ENCODE data around the gene CCDC134. TPM values are rescaled to one million over a fixed set of nuclear protein-coding genes. Genes with fewer than 3 reads are reported as not detected.

Gene CCDC134
- total and polyA plus RNA-seq, 2 of the 8 experiments (the other 6 are each of a cell fraction or from before 2014, with no cell fraction given): 7.7 to 20.0 TPM

DNA sequence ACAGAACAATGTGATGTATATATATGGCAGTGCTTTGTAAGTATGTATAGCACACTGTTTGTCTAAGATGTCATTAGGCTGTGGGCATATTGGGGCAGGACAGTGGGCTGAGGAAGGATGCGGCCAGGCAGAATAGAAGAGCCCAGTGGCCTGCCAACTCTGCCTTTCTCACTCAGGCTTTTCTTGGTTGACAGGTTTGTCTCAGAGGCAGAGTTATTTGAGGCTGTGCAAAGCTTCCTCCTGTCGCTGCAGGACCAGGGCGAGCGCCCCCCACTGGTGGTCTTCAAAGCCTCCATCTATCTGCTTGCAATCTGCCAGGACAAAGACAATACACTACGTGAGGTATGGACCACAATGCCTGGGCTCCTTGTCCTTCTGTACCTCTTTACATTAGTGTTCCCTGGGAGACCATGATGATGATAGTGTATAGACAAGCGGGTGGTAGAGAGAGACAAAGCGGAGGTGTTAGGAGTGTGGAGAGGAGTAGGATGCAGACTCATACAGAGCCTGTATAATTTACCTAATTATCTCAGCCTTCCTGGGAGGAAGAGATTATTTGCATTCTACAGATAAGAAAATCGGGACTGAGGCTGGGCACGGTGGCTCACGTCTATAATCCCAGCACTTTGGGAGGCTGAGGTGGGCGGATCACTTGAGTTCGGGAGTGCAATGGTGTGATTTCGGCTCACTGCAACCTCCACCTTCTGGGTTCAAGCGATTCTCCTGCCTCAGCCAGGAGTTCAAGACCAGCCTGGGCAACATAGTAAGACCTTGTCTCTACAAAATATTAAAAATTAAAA lies 37.3 kb upstream of the CCDC134 start:
- Histone ChIP-seq H2AK5ac (ENCODE audit: low read depth, low read length) (no peak overlapping the region), H2BK15ac (ENCODE audit: low read length) (0 out of 2 replicates have a peak overlapping the region, but pooled peaks have one; percentile 67), H3K4me2 (ENCODE audit: insufficient read depth in 1 of 2, low read depth in 2 of 2, low read length in 2 of 2) (no peak overlapping the region), H2BK120ac (replicated peaks; ENCODE audit: low read depth, low read length) (no peak overlapping the region), H2BK5ac (ENCODE audit: low read depth, low read length) (no peak overlapping the region), H4K5ac (ENCODE audit: insufficient read length, low read depth, low read length) (no peak overlapping the region), H3K23ac (ENCODE audit: insufficient read length) (no peak overlapping the region), H3K4me1 (replicated peaks in 1 of 4; ENCODE audit: control insufficient read depth in 3 of 4, insufficient read depth in 4 of 4, low read length in 3 of 4) (no peaks in the 10 kb centered on the region), H4K91ac (replicated peaks; ENCODE audit: insufficient read length, low read length) (no peak overlapping the region), H3K14ac (ENCODE audit: insufficient read length) (no peak overlapping the region), H2AFZ (ENCODE audit: low read length) (no peak overlapping the region), H3K9ac (replicated peaks in 1 of 4; ENCODE audit: extremely low read depth in 1 of 4, low read depth in 3 of 4, low read length in 3 of 4) (no peak overlapping the region), H2BK20ac (ENCODE audit: low read length) (no peak overlapping the region), H3K56ac (replicated peaks; ENCODE audit: insufficient read length, low read depth, low read length) (no peak overlapping the region), H3K18ac (ENCODE audit: extremely low read depth, low read length) (no peak overlapping the region), H3K27me3 (replicated peaks in 1 of 4; ENCODE audit: control insufficient read depth in 3 of 4, extremely low read depth in 1 of 4, insufficient read depth in 3 of 4, low read length in 3 of 4) (no peaks in the 10 kb centered on the region), H3K23me2 (ENCODE audit: low read depth, low read length) (0 out of 2 replicates have a peak, but pooled peaks cover 2% of the 10 kb centered on the region), H3K36me3 (ENCODE audit: control insufficient read depth in 2 of 4, insufficient read depth in 4 of 4, low read length in 3 of 4) (no peaks in the 10 kb centered on the region), H3K4ac (replicated peaks; ENCODE audit: insufficient read length, low read depth, low read length) (no peak overlapping the region), H4K20me1 (replicated peaks in 1 of 2; ENCODE audit: control insufficient read depth in 1 of 2, insufficient read depth in 2 of 2, low read length in 2 of 2) (no peaks in the 10 kb centered on the region), H4K8ac (ENCODE audit: extremely low read depth, insufficient read depth, low read length) (no peak overlapping the region), H3K79me2 (ENCODE audit: control insufficient read depth in 1 of 2, insufficient read depth in 2 of 2, low read length in 2 of 2) (no peaks in the 10 kb centered on the region), H3K9me3 (ENCODE audit: insufficient read depth in 2 of 2, low read depth in 1 of 2, low read length in 1 of 2) (no peaks in the 10 kb centered on the region), H3K27ac (ENCODE audit: low read depth, low read length) (no peak overlapping the region), H3K4me3 (ENCODE audit: extremely low read depth in 1 of 4, insufficient read depth in 2 of 4, low read depth in 3 of 4, low read length in 4 of 4) (no peak overlapping the region), H2BK12ac (ENCODE audit: low read depth, low read length) (no peak overlapping the region), H3K79me1 (ENCODE audit: low read depth, low read length) (no peaks in the 10 kb centered on the region)
- 58% methylated on average over 14 of the region's 14 CpGs; no CpG with 5 or more reads in 1 of the 2 experiments for WGBS, 2 experiments (ENCODE audit: extremely low coverage in 1 of 2, insufficient coverage in 1 of 2, insufficient read length in 1 of 2, insufficient replicate concordance in 2 of 2, low coverage in 1 of 2, low lambda C conversion rate in 2 of 2, missing lambda C conversion rate in 1 of 2)
- peak; percentile 67 to 94 for DNase-seq (ENCODE audit: low read depth in 1 of 2, low spot score in 2 of 2)
- ChIA-PET POLR2A (ENCODE audit: partially characterized antibody) (interaction anchor here (0.7 to 1.2 kb wide), 2 partner anchors 16 to 70 kb away, joined by 3 read pairs; partner anchors contain the start of gene SREBF2), CTCF (ENCODE audit: partially characterized antibody) (interaction anchor here (0.7 to 9.1 kb wide), 26 partner anchors 8 to 99 kb away, joined by 3 to 54 read pairs (median 4); no protein-coding TSS in a partner anchor)
- FAIRE-seq: peak; percentile 93
- TF ChIP-seq, protein P1, sequence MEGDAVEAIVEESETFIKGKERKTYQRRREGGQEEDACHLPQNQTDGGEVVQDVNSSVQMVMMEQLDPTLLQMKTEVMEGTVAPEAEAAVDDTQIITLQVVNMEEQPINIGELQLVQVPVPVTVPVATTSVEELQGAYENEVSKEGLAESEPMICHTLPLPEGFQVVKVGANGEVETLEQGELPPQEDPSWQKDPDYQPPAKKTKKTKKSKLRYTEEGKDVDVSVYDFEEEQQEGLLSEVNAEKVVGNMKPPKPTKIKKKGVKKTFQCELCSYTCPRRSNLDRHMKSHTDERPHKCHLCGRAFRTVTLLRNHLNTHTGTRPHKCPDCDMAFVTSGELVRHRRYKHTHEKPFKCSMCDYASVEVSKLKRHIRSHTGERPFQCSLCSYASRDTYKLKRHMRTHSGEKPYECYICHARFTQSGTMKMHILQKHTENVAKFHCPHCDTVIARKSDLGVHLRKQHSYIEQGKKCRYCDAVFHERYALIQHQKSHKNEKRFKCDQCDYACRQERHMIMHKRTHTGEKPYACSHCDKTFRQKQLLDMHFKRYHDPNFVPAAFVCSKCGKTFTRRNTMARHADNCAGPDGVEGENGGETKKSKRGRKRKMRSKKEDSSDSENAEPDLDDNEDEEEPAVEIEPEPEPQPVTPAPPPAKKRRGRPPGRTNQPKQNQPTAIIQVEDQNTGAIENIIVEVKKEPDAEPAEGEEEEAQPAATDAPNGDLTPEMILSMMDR (IDR thresholded peaks at IDR 0.05; ENCODE audit: control extremely low read depth in 1 of 3, insufficient read depth in 1 of 3, low read depth in 1 of 3, low read length in 3 of 3): peak; percentile 71 to 94 (median 84)
- TF ChIP-seq CHD2 (IDR thresholded peaks at IDR 0.05; ENCODE audit: low read length): no peak
- no peak for TF ChIP-seq SIN3A (conservative IDR thresholded peaks at IDR 0.05 in 1 of 2, IDR thresholded peaks at IDR 0.05 in 1 of 2; ENCODE audit: low read depth in 1 of 2, low read length in 2 of 2)
- peak; percentile 42 to 64; a peak in 3 of 4 replicates for TF ChIP-seq RAD21 (IDR thresholded peaks at IDR 0.05 in 1 of 2, conservative IDR thresholded peaks at IDR 0.05 in 1 of 2; ENCODE audit: low read depth in 2 of 2, low read length in 2 of 2)
- TF ChIP-seq TAF1 (IDR thresholded peaks at IDR 0.05; ENCODE audit: low read depth, low read length): no peak
- no peak for TF ChIP-seq BRCA1 (IDR thresholded peaks at IDR 0.05; ENCODE audit: low read depth, low read length)
- TF ChIP-seq, protein P2, sequence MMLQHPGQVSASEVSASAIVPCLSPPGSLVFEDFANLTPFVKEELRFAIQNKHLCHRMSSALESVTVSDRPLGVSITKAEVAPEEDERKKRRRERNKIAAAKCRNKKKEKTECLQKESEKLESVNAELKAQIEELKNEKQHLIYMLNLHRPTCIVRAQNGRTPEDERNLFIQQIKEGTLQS (IDR thresholded peaks at IDR 0.05; ENCODE audit: insufficient read depth, low read depth, low read length): no peak
- no peak for TF ChIP-seq NRF1 (IDR thresholded peaks at IDR 0.05; ENCODE audit: low read depth, low read length)

Measured in H1 (cell line).